HCEC 1CT (cell line): ENCODE measurements around the gene R3HDM4.

Source experiments
- DNase-seq: peaks from one replicate; pipeline ENCODE4 v3.0.0-alpha.2; 2017

The R3HDM4 gene

DNA sequence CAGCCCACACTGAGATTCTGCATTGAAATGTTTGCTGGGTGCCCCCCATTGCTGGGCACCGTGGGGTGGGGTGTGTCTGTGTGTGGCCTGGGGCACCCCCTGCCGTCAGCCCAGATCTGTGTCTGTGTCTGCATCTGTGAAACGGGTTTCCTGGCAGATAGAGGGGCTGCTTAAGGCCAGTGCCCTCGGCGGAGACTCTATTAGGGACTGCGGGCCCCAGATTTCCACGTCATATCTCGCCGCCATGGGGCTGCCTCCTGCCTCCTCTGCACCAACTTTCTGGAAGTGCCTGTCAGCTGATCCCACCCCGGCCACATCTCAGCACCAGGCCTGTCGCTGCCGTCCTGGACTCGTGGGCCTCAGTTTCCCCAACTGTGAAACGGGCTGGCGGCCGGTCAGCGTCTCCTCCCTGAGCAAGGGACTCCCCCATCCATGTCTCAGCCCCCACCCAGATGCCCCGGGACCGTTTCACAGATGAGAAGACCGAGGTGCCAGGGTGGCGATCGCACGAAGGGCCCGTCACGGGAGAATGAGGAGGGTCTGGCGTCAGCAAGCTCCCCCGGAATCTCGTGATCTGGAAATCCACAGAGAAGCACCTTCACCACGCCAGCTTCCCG lies 34.2 kb upstream of the R3HDM4 start:
- DNase-seq = no peak

DNA sequence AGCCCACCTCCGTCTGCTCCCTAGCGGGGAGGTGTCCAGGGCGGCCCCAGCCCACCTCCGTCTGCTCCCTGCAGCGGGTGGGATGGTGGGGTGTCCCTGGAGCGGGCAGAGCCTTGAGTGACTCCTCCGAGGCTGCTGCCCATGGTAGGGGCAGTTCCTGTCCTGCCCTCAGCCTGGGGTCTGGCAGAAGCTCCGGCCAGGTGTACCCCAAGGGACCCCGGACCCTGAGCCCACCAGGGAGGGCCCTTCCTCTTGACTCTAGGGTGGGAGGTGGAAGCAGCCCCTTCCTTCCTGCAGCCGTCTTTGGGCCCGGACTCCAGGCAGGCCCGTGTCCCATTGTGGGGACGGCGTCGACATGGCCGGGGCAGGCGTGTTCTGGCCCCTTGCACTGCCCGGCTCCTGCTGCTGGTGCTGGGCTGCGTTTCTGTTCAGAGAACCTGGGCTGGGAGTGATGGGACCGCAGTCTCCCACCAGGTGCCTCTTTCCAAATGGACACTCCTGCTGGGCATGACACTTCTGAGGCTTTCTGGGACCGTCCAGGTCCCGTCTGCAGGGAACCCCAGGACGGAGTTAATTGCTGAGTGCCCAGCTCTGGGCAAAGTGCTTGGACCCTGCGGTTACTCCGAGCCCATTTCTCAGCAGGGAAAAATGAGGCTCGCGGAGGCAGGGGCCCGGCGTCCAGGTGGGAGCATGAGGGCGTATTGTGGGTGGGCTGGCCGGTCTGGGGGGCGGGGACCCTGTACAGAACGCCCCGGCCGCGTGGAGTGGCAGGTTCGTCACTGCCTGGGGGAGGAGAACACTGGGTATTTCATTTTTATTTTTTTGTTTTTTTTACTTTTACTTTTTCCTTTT lies 32.6 kb upstream of the R3HDM4 start:
- no peak for DNase-seq

DNA sequence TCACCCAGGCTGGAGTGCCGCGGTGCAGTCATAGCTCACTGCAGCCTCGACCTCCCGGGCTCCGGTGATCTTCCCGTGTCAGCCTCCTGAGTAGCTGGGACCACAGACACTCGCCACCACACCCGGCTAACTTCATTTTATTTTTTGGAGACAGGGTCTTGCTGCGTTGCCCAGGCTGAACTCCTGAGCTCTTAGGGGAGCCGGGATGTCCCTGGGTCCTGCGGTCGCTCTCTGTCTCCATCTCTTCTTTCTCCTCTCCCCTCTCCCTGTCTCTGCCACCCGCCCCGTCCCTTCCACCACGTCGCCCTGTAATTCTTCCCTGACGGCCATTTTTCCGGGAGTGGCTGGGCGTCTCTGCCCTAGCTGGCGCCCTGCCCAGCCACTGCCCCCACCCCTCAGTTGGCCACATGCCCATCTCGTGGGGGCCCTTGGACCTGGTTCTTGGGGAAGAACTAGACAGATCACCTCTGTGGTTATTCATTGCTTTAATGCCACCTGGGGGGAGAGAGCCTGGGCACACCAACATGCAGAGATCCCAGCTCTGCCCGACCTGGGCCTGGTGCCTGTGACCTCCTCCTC lies 31.7 kb upstream of the R3HDM4 start:
- no peak for DNase-seq

DNA sequence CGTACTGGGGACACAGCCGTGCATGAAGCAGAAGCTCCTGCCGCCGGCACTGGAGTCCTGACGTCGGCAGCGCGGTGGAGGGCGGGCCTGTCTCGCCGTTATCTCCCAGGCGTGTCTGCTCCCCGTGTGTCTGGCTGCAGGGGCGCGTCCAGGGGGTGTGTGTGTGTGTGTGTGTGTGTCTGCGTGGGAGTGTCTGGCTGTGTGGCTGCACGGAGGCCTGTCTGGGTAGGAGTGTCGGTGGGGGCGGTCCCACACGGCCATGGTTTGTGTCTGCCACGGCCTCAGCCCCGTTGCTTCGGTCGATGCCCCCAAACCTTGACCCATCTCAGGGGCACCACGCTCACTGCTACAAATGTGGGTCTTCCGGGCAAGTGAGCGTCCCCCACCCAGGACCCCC lies 31.1 kb upstream of the R3HDM4 start:
- no peak for DNase-seq

DNA sequence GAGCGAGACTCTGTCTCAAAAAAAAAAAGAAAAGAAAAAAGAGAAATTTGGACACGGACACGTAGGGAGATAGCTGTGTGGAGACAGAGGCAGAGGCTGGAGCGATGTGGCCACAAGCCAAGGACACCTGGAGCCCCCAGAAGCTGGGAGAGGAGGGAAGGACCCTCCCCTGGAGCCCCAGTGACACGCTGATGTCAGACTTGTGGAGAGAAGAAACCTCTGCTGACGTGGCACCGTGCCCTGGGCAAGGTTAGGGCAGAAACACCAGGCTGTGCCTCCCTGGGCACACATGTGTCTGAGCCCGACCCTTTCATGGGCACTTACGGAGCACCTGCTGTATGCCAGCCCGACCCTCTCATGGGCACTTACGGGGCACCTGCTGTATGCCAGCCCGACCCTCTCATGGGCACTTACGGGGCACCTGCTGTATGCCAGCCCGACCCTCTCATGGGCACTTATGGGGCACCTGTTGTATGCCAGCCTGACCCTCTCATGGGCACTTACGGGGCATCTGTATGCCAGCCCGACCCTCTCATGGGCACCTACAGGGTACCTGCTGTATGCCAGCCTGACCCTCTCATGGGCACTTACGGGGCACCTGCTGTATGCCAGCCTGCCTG lies 30.6 kb upstream of the R3HDM4 start:
- no peak for DNase-seq

DNA sequence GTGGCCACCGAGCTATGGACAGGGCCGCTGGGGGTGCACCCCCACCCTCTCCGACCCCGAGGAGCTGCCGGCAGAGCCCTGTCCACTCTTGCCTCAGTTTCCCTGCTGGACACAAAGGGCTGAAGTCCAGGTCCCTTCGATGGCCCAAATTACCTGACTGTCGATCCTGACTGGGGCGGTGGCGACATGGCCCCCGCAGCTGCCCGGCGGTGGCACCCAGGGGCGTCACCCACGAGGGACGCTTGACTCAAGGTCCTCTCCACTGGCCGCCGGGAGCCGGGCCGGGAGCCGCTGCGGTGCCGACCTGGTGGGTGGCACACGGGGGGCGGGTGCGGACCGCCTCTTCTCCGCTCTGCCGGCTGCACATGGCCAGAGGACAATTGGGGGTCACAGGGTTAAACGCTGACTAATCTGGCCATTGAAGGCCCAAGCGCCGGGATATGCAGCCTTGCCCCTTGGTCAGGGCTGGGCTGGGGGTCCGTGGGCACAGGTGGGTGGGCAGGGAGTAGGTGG lies 29.2 kb upstream of the R3HDM4 start:
- no peak for DNase-seq

DNA sequence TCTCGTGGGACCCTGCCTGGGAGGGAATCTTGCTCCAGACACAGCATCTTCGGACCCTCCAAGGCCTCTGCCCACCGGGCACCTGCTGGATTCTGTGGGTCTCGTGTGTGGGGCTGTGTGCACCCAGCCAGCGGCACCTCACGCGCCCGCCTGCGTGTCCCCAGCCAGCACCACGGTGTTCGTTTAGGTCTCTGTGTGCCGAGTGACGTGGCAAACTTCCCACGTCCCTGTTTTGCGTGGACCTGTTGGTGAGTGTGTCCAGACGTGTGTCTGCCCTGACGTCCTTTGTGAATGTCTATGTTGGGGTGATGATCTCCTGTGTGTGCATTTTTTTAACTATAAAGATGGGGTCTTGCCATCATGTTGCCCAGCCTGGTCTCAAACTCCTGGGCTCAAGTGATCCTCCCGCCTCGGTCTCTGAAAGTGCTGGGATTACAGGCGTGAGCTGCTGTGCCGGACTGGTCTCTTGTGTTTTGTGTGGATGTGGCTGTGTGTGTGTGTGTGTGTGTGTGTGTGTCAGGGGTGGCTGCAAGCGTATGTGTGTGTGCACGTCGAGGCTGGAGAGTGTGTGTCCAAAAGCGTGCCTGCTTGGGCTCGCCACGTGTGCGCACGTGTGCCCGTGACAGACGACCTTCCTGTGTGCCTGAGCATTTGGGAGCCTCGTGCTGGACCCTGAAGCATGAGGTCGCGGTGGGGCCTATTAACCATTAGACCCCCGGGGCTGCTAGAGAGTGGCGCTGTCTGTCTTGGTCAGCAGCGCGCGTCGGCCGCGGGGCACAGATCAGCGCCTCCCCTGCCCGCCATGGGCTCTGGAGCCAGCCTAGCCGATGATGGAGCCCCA lies 28.5 kb upstream of the R3HDM4 start:
- DNase-seq = no peak

DNA sequence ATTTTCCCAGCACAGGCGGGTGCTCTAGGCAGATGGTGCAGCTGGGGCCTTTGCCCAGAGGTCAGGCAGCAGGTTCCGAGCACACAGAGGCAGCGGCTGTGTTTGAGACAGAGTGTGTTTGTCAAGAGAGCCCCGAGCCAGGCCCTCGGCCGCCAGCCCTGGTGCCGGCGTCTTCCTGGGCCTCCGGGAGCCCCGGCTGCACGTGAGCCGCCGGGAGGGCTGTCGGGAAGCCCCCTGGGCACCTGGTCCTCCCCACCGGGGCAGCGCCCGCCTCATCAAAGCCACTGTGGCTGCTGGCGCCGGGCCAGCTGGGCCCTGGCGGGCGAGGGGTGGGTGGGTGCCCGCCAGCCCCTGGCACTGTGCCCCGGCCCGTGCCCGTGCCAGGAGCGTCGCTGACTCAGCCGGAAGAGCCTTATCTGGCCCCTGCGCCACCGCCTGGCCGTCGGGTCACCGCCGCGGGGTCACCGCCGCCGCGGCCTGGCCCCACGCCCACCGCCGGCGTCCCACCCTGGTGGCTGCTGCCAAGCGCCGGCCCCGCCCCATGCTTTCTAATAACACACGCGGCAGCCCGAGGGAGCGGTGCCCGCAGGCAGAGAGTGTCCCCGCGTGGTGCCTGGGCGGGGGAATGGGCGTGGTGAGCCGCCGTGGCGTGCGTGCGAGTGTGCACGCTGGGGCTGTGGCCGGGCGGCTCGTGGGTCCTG lies 27.7 kb upstream of the R3HDM4 start:
- no peak for DNase-seq

DNA sequence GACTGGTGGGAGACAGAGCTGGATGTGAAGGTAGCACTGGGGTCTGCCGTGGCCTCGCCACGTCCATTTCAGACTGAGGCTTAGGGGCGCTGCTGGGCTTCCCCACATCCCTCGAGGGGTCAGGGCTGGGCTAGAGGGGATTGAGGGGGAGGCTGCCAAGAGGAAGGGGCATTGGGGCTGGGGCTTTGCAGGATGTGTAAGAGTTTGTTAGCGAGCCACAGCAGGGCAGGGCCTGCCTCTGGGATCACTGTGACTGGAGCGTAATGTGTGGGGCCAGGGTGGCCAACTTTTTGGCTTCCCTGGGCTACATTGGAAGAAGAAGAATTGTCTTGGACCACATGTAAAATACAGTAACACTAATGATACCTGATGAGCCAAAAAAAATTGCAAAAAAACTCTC lies 26.9 kb upstream of the R3HDM4 start:
- DNase-seq = no peak

DNA sequence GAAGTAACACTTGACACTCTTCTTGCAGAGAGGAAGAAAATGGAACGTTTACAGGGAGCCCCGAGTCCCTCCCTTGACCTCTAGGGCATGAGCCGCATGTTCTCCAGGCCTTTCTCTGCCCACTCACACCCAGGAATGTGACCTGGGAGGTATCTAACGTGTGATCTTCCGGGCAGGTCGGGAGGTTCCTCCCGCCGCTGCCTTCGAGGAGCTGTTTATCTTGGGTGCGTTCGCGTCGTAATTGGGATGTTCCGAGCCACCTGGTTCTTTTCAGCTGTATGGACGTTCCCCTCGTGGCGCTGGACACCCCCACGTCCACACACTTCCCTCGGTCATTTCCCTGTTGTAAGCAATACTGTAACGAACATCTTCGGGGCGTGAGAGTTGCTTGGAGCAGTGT lies 26.4 kb upstream of the R3HDM4 start:
- DNase-seq = no peak

DNA sequence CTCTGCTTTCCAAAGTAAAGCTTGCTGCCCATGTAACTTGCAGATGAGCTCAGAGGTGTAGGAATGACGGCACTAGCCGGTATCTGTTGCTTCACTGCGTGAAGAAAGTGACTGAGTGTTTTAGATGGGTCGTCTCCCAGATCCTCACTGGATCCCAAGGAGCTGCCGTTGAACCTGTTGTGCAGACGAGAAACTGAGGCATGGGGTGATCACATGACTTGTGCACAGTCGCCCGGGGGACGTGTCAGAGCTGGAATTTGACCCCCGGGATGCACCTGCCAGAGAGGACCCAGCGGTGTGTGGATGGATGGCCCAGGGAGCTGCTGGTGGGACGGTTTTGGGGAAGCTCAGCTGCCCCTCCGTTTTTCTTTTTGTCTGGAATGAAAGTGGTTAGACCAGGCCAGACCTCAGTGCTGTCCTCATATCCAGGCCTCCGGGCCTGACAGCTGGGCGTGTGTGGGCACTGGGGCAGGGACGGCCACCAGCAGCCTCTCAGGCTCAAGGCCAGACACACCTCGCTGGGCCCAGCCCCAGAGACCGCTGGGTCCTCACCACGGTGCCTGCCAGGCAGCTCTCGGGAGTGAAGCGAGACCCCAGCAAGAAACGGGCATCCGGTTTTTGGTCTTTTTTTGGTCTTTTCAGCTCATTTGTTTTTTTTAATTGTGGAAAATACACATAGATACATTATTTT lies 25.4 kb upstream of the R3HDM4 start:
- DNase-seq = no peak

DNA sequence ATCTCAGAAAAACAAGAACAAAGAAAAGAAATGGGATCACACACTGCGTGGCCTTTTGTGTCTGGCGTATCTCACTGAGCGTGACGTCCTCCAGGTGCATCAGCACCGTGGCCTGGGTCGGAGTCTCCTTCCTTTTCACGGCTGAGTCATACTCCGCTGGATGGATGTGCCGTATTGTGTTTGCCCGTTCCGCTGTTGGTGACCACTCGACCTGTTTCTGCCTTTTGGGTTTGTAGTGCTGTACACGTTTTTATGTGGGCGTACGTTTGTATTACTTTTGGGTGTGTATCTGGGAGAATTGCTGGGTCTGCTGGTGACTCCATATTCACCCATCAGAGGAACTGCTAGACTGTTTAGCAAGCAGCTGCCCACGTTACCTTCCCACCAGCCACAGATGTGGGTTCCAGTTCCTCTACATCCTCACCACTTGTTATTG lies 24.3 kb upstream of the R3HDM4 start:
- no peak for DNase-seq

DNA sequence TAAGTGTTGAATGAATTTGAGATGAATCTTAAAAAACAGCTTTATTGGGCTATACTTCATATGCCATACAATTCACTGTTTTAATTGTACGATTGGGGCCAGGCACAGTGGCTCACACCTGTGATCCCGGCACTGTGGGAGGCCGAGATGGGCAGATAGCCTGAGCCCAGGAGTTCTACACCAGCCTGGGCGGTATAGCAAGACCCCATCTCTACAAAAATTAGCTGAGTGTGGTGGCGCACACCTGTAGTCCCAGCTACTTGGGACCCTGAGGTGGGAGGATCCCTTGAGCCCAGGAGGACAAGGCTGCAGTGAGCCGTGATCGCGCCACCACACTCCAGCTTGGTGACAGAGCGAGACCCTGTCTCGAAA lies 23.1 kb upstream of the R3HDM4 start:
- DNase-seq = no peak

DNA sequence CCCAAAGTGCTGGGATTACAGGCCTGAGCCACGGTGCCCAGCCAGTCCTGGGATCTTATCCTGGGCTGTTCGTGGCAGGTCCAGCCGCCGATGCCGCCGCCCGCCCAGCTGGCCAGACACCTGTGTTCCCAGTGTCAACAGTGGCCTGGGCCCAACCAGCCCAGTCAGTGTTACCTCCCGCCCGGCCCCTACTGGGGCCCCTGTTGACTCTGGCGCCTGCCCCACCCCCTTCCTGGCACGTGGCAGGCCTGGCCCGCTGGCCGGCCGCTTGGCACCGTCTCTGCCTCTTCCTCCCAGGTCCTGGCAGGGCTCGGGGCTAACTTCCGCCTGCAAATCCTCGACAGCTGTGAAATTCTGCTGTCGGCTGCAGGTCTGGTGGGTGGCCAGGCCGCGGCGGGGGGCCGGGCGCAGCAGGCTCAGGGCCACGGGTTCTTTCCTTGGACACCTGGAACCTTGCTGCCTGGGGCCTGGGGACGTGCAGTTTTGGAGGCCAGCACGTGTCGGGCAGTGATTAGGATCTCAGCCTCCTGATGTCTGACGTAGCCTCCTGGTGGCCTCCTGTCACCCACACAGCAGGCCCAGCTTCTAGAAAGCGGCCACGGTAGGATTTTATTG lies 22.0 kb upstream of the R3HDM4 start:
- DNase-seq = peak; percentile 60

DNA sequence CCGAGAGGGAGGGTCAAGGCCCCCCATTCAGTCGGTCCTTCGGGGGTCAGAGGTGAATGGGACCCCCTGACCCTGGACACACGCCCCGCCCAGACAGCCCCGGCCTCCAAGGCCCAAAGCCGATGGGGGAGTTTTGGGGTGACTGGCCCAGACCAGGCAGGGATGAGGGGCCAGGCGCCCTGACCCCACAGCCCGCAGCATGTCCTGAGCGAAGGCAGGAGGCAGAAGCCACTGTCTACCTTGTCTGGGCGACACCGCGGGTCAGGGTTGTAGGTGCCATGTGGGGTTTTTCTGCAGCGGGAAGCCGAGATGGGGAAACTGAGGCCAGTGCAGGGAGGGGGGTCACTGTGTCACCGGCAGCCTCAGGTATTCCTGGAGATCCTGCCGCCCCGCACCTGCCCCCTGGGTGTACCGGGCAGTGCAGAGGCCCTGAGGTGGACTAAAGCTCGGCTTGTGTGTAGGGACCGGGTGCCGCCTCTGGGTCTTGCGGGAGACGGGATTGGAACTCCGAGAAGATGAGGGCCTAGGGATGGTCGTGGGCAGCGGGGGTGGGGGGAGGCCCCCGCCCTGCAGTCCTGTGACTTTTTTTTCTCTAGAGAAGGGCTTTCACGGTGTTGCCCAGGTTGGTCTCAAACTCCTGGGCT lies 21.3 kb upstream of the R3HDM4 start:
- DNase-seq = no peak

DNA sequence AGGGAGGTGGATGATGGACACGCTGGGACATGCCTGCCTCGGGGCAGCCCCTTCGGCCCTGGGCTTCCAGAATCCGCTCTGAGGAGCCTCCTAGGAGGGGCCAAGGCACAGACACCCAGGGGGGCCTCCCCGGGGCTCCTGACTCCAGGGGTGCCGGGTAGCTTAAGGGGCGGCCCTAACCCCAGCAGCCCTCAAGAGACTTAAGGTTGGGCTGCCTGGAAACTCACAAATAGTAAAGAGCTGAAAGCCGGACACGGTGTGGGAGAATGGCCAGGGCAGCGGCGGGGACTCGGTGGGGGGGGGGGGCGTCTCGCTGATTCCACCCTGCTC lies 20.5 kb upstream of the R3HDM4 start:
- DNase-seq = no peak

DNA sequence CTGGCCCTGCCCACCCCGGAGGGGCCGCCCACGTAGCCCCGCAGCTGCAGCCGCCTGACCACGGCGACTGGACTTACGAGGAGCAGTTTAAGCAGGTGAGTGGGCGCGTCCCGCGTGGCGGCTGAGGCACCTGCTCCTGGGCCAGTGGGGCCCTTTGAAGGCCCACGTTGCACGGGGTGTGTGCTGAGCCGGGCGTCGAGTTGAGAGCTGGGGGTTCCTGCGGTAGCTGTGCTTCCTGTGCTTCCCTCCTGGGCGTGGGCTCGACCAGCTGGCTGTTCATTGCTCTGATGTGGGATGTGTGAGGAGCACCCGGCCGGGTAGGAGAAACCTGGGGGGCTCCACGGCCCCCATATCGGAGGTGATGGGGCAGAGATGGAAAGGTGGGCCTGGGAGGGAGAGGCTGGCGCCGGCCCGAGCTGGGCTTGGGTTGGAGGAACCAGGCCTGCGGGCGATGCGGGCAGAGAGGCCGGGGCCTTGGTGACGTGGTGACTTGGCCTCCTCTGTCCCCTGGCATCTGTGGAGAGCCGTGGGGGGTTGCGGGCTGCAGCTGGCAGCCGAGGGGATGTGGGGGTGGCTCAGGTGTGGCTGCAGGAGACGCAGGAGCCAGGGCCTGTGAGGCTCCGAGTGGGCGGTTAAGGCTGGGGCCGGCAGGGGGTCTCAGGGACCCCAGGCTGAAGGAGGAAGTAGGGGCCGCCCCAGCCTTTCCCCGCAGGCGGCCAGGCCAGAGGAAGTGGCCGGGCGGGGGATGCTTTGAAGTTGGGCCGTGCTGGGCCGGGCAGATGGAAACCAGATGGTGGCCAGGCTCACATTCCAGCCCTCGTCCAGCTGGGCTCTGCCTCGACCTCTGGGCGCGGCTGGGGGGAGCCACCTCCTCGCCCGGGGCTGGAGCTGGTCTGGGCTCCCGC lies 19.9 kb upstream of the R3HDM4 start:
- peak; percentile 96 for DNase-seq

DNA sequence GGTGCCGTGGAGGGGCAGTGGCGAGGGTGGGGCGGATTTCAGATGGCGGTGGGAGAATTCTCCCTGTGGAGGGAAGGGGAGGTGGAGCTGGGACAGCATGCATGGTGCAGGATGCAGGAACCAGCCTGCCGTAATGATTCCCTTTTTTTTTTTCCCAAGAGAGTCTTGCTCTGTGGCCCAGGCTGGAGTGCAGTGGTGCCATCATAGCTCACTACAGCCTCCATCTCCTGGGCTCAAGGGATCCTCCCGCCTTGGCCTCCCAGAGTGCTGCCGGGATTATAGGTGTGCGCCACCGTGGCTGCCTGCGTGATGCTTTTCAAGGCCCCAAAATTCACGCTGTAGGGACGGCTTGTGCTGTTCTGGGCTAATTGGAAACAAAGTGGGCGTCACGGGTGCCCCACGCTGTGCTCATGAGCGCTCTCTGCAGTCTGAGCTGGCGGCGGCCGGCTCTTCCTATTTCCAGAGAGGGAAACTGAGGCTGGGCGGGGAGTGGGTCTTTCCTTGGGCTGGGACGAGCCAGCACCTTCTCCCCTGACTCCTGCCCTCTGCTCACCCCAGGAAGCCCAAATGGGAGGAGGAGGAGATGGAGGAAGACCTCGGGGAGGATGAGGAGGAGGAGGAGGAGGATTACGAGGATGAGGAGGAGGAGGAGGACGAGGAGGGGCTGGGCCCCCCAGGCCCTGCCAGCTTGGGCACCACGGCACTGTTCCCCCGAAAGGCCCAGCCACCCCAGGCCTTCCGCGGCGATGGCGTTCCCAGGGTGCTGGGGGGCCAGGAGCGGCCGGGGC lies 19.0 kb upstream of the R3HDM4 start:
- no peak for DNase-seq

DNA sequence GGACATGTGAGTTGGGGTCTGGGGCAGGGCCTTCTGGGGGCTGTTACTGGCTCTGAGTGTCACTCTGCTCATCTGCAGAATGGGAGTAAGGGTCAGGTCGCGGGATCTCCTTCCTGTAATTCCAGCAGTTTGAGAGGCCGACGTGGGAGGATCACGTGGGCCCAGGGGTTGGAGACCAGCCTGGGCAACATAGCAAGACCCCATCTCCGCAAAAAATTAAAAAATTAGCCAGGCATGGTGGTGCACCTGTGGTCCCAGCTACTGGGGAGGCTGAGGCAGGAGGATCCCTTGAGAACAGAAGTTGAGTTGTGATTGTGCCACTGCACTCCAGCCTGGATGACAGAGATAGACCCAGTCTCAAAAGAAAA lies 16.9 kb upstream of the R3HDM4 start:
- DNase-seq = no peak
